Spleen (tissue), 7 donors: ENCODE measurements around the gene TATDN3.

ENCODE experiments used
- CTCF ChIP-seq, 11 experiments: fragments of 200-600 bp in 7 of 11; fragments of 450-650 bp in 4 of 11; sonication (generic) in 4 of 11; IDR thresholded peaks in 8 of 11; conservative IDR thresholded peaks in 3 of 11; 1 replicate in 7 of 11; 2 replicates in 4 of 11; pipeline versions ENCODE4 v1.4.0 to v1.8.0; 2016 to 2021; ENCODE audit warnings: antibody characterized with exemption in 11 of 11, inconsistent platforms in 4 of 11, mild to moderate bottlenecking in 1 of 11
- POLR2AphosphoS5 ChIP-seq, 3 donors: sonication (generic); formaldehyde crosslinking; IDR thresholded peaks; one replicate each; pipeline ENCODE4 v1.5.1; 2017; ENCODE audit warnings: antibody characterized with exemption in 3 of 3
- donor health status: DM: no; HTN: no; CAD: no; lungs with moderate emphysema.
- donor health status: DM: no; HTN: no; CAD: no.
- donor health status: DM: no; HTN: no; CAD: no.

GRCh38 chr1:212791261-212791675, 426 bp upstream of the TATDN3 start:
- TF ChIP-seq CTCF (IDR thresholded peaks at IDR 0.05 in 8 of 11, conservative IDR thresholded peaks at IDR 0.05 in 3 of 11) (no peak), POLR2AphosphoS5 (IDR thresholded peaks at IDR 0.05) (no peak)
